Measurements from ENCODE around the gene ELAC2.

The ELAC2 gene

DNA sequence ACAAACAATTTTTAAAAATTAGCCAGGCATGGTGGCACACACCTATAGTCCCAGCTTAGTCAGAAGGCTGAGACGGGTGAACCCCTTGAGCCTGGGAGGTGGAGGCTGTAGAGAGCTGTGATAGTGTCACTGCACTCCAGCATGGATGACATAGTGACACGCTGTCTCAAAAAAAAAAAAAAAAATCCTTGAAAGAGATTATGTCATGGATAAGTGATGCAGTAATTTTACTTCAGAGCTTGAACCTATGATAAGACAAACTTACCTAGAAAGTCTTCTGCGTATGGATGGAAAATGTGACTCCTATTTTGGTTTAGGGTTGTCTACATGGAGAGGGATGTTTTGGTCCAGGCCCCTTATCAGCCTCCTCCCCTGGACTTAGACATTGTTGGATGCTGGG lies 51.8 kb downstream of the ELAC2 start:
- TF ChIP-seq, protein P1, sequence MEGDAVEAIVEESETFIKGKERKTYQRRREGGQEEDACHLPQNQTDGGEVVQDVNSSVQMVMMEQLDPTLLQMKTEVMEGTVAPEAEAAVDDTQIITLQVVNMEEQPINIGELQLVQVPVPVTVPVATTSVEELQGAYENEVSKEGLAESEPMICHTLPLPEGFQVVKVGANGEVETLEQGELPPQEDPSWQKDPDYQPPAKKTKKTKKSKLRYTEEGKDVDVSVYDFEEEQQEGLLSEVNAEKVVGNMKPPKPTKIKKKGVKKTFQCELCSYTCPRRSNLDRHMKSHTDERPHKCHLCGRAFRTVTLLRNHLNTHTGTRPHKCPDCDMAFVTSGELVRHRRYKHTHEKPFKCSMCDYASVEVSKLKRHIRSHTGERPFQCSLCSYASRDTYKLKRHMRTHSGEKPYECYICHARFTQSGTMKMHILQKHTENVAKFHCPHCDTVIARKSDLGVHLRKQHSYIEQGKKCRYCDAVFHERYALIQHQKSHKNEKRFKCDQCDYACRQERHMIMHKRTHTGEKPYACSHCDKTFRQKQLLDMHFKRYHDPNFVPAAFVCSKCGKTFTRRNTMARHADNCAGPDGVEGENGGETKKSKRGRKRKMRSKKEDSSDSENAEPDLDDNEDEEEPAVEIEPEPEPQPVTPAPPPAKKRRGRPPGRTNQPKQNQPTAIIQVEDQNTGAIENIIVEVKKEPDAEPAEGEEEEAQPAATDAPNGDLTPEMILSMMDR (IDR thresholded peaks at IDR 0.05), result no peak
- TF ChIP-seq ZFX (IDR thresholded peaks at IDR 0.05; ENCODE audit: borderline replicate concordance), result no peak
- H3K27ac ChIP-seq, result no peak overlapping the region

DNA sequence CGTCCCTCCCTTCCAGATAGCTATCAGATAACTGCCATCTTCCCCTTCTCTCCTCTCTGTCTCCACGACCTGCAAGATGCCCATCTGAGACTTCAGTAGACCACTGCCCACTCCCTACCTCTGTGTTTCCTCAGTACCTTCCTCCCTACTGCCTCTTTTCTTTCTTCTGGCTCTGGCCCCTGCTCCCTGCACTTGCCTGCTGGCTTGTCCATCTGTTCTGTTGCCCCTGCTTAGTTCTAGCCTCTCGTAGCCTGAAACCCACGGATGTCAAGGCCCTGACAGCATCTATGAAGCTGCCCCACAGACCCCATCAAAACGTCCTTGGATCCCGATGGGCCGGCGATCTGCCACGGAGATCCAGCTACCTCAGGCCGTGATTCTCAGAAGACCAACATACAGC lies 53.0 kb downstream of the ELAC2 start:
- H3K27ac ChIP-seq, result no peak overlapping the region
- TF ChIP-seq ZFX (IDR thresholded peaks at IDR 0.05; ENCODE audit: borderline replicate concordance), result no peak
- TF ChIP-seq, protein P1 (IDR thresholded peaks at IDR 0.05), result no peak

DNA sequence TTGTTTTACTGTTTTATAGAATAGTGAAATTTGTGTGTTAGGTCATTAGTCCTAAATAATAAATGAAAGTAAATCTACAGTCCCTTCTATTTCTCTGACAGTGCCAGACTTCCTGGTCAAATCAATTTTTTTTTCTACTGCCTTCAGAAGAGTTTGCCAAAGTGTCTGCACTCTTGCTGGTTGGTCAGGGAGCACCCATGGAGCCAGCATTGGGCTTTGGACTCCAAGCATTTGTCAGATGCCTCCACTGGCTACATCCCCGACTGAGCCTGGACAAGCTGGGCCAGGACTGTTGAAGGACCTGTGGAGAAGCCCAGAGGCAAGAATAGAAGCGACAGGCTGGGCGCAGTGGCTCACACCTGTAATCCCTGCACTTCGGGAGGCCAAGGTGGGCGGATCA lies 53.7 kb downstream of the ELAC2 start:
- TF ChIP-seq, protein P1 (IDR thresholded peaks at IDR 0.05), result no peak
- TF ChIP-seq ZFX (IDR thresholded peaks at IDR 0.05; ENCODE audit: borderline replicate concordance), result no peak

DNA sequence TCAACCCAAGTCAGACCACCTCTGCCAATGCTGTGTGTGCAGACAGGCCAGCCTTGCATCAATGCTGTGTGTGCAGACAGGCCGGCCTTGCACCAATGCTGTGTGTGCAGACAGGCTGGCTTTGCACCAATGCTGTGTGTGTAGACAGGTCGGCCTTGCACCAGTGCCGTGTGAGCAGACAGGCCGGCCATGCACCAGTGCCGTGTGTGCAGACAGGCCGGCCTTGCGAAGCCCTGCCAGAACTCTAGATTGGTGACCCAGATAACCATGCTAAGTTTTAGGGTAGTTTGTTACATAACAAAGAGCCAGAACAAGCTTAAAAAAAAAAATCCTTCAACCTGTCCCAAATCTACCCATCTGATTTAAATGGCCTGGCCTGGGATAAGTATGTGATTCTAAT lies 54.3 kb downstream of the ELAC2 start:
- H3K27ac ChIP-seq, result no peak overlapping the region
- TF ChIP-seq, protein P1 (IDR thresholded peaks at IDR 0.05), result no peak
- TF ChIP-seq ZFX (IDR thresholded peaks at IDR 0.05; ENCODE audit: borderline replicate concordance), result no peak

More for the DNA sequence above, 53.7 kb downstream of the ELAC2 start:
- no peak overlapping the region for H3K27ac ChIP-seq

DNA sequence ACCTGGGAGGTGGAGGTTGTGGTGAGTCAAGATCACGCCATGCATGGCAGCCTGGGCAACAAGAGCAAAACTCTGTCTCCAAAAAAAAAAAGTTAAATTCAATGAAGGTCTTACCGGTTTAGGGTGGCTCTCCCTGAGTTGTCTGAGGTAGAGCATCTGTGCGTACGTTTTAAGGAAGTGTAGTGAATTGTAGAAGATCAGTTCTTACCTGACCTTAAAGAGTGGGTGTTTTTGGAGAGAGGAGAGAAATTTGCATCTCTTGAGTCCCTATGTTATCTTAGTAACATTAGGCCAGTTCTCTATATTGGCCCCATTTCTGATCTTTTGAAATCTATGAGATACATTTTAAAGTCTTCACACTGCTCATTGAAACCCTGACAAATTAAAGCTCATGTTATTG lies 56.2 kb downstream of the ELAC2 start:
- no peak overlapping the region for H3K27ac ChIP-seq
- TF ChIP-seq ZFX (IDR thresholded peaks at IDR 0.05; ENCODE audit: borderline replicate concordance), result no peak
- TF ChIP-seq, protein P1 (IDR thresholded peaks at IDR 0.05), result no peak

DNA sequence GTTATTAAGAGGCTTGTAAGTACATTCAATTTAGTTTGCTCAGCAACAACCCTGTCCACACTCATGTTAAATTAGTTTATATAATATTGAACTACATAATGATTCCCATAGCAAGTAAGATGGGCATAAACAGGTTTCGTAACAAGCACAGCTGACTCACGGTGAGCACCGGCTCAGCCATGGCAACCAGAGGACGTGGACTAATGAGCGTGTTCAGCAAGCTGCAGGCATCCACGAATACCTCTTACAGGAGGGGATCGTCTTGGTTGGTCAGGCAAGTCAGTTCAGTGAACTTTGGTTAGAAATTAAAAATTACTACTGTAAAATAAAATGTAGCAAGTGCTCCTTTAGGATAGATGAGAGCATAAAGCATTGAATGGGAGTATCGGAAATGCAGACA lies 58.4 kb downstream of the ELAC2 start:
- H3K27ac ChIP-seq, result no peak overlapping the region
- no peak for TF ChIP-seq ZFX (IDR thresholded peaks at IDR 0.05; ENCODE audit: borderline replicate concordance)
- TF ChIP-seq, protein P1 (IDR thresholded peaks at IDR 0.05), result no peak

DNA sequence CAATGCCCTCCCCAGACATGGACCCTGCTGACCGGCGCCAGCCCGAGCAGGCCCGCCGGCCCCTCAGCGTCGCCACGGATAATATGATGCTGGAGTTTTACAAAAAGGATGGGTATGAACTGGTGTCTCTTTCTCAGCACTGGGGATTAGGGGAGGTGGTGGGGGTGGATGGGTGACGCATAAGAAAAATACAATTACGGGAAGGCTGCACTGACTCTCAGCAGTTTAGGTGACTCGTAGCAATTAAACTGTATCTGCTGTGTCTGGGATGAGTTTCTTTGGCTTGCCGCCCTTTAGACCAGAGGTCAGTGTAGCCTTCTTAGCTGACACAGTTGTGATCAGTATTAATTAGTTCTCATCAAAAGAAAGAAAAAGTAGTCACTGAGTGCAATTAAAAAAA lies 59.0 kb downstream of the ELAC2 start:
- TF ChIP-seq ZFX (IDR thresholded peaks at IDR 0.05; ENCODE audit: borderline replicate concordance), result no peak
- TF ChIP-seq, protein P1 (IDR thresholded peaks at IDR 0.05), result no peak
- no peak overlapping the region for H3K27ac ChIP-seq

Data from 22Rv1 (cell line).